ENCODE measurements around the gene CEP78.

Gene CEP78

DNA sequence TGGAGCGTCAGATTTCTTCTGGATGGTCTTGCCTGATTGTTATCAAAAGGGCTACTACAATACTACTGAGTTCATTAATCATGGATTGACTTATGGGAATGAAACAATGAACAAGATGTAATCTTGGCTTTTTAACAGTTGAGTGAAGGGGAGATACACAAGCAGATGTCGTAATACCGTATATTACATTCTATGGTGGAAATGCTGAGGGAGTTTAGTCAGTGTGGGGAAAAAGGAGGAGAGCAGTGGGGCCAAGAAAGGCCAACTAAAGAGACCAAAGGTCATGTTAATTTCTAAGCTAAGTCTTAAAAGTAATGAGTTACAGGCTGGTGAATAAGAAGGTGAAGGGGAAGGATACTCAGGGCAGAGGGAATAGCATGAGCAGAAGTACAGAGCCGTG, 32.0 kb downstream of the CEP78 start:
- TF ChIP-seq, protein P1, sequence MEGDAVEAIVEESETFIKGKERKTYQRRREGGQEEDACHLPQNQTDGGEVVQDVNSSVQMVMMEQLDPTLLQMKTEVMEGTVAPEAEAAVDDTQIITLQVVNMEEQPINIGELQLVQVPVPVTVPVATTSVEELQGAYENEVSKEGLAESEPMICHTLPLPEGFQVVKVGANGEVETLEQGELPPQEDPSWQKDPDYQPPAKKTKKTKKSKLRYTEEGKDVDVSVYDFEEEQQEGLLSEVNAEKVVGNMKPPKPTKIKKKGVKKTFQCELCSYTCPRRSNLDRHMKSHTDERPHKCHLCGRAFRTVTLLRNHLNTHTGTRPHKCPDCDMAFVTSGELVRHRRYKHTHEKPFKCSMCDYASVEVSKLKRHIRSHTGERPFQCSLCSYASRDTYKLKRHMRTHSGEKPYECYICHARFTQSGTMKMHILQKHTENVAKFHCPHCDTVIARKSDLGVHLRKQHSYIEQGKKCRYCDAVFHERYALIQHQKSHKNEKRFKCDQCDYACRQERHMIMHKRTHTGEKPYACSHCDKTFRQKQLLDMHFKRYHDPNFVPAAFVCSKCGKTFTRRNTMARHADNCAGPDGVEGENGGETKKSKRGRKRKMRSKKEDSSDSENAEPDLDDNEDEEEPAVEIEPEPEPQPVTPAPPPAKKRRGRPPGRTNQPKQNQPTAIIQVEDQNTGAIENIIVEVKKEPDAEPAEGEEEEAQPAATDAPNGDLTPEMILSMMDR (IDR thresholded peaks at IDR 0.05; ENCODE audit: insufficient read depth, low read length, poor library complexity, severe bottlenecking): no peak
- DNase-seq (ENCODE audit: extremely low read depth, insufficient read length): no peak
- Histone ChIP-seq H3K4me3 (replicated peaks; ENCODE audit: low read depth, low read length) (no peak overlapping the region), H3K27me3 (replicated peaks; ENCODE audit: control insufficient read depth, insufficient read depth, low read length) (no peaks in the 10 kb centered on the region), H3K36me3 (ENCODE audit: control insufficient read depth, insufficient read depth, low read length) (peaks cover 4% of the 10 kb centered on the region)

DNA sequence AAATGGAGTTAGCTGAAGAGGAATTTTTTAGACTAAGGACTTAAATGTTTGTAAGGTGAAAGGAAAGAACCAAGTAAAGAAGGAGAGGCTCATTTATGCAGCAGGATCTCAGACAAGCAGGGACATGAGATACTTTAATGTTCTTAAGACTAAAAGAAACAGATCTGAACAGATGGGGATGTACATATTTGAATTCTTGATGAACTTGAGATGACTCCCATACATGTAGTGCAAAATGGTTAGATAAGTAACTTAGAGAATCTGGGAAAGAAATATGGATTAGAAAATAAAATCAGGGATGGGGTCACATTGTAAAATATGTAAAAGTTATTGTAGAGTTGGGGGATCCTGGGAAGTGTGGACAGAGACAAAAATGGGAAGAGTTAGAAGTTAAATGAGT, 33.9 kb downstream of the CEP78 start:
- no peaks in the 10 kb centered on the region for H3K27me3 ChIP-seq (replicated peaks; ENCODE audit: control insufficient read depth, insufficient read depth, low read length)
- TF ChIP-seq, protein P1 (IDR thresholded peaks at IDR 0.05; ENCODE audit: insufficient read depth, low read length, poor library complexity, severe bottlenecking): no peak
- H3K36me3 ChIP-seq (ENCODE audit: control insufficient read depth, insufficient read depth, low read length): peaks cover 4% of the 10 kb centered on the region
- no peak for DNase-seq (ENCODE audit: extremely low read depth, insufficient read length)
- no peak overlapping the region for H3K4me3 ChIP-seq (replicated peaks; ENCODE audit: low read depth, low read length)

DNA sequence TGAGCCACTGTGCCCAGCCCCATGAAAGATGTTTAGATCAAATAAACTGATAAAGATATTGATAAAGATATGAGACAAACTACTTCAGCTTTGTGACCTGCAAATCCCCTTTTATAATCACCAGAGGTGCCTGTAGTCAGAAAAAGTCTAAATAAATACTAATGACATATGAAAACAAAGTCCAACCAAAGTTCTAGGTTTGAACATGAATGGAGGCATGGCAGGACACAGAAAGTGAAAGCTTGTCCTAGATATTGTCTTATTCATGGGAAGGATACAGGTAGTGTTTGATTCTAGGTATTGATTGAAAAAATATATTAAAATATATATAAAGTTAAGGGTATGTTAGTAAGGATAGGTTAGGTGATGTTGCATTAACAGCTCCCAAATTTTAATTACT, 36.4 kb downstream of the CEP78 start:
- TF ChIP-seq, protein P1 (IDR thresholded peaks at IDR 0.05; ENCODE audit: insufficient read depth, low read length, poor library complexity, severe bottlenecking): no peak
- Histone ChIP-seq H3K27me3 (replicated peaks; ENCODE audit: control insufficient read depth, insufficient read depth, low read length) (no peaks in the 10 kb centered on the region), H3K4me3 (replicated peaks; ENCODE audit: low read depth, low read length) (no peak overlapping the region), H3K36me3 (ENCODE audit: control insufficient read depth, insufficient read depth, low read length) (peaks cover 2% of the 10 kb centered on the region; the same call in 1 of the 2 replicates)
- DNase-seq (ENCODE audit: extremely low read depth, insufficient read length): no peak

DNA sequence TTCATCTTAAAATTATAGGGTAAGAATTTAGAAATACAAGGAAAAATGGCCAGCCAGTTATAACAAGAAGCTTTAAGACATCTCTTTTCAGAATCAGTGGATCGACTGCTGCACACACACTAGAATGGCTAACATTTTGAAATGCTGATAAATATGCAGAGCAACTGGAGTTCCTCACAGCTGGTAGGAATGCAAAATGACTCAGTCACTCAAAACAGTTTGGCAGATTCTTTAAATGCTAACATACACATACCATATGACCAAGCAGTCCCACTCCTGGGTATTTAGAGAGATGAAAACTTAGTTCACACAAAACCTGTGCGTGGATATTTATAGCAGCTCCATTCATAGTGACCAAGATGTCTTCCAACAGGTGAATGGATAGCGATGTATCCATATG, 37.9 kb downstream of the CEP78 start:
- Histone ChIP-seq H3K36me3 (ENCODE audit: control insufficient read depth, insufficient read depth, low read length) (peaks cover 2% of the 10 kb centered on the region; the same call in 1 of the 2 replicates), H3K4me3 (replicated peaks; ENCODE audit: low read depth, low read length) (no peak overlapping the region), H3K27me3 (replicated peaks; ENCODE audit: control insufficient read depth, insufficient read depth, low read length) (no peaks in the 10 kb centered on the region)
- no peak for DNase-seq (ENCODE audit: extremely low read depth, insufficient read length)
- TF ChIP-seq, protein P1 (IDR thresholded peaks at IDR 0.05; ENCODE audit: insufficient read depth, low read length, poor library complexity, severe bottlenecking): no peak

DNA sequence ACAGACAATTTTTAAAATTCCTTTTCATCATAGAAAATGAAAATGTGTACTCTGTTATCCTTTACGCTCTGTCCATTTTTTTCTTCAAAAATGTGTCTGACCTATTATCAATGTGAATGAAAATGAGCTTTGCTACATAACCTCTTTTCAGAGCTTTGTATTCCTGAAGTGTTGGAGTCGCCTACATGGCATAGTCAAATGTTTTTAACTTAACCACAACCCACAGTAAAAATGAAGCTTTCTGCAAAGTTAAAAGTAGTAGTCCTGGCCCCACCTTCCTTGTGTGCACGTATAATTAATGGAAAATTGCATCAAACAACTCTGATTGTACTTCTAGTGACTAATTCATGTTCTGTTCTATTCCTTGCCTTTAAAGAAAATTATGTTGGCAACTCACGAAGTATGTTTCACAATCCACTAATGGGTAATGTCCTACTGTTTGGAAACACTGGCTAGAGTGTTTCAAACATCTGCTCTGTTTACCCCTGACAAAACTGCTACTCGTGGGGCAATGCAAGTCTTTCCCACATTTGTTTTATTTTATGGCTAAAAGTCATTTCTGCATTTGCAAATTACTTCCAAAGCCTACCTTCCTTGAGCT, 42.4 kb downstream of the CEP78 start:
- H3K4me3 ChIP-seq (replicated peaks; ENCODE audit: low read depth, low read length): no peak overlapping the region
- no peak for DNase-seq (ENCODE audit: extremely low read depth, insufficient read length)
- TF ChIP-seq, protein P1 (IDR thresholded peaks at IDR 0.05; ENCODE audit: insufficient read depth, low read length, poor library complexity, severe bottlenecking): no peak
- H3K36me3 ChIP-seq (ENCODE audit: control insufficient read depth, insufficient read depth, low read length): no peaks in the 10 kb centered on the region
- no peaks in the 10 kb centered on the region for H3K27me3 ChIP-seq (replicated peaks; ENCODE audit: control insufficient read depth, insufficient read depth, low read length)

DNA sequence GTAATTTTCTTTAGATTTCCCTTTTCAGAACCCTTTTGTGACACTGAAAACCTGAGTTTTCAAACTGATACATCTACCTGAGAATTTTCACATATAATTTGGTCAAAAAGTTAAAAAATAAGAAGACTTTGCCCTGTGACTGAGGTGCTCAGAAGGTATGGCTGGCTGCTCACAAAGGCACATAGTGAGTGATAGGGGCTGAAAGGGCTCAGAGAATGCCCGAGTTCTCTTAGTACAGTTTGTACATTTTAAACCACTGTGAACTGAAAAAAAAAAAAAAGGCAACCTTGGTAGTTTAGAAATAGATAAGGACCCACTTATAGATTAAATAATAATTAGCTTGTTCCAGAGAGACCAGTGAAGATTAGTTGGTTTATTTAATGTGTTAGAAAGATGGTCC, 42.9 kb downstream of the CEP78 start:
- DNase-seq (ENCODE audit: extremely low read depth, insufficient read length): no peak
- H3K27me3 ChIP-seq (replicated peaks; ENCODE audit: control insufficient read depth, insufficient read depth, low read length): no peaks in the 10 kb centered on the region
- H3K36me3 ChIP-seq (ENCODE audit: control insufficient read depth, insufficient read depth, low read length): no peaks in the 10 kb centered on the region
- H3K4me3 ChIP-seq (replicated peaks; ENCODE audit: low read depth, low read length): no peak overlapping the region
- TF ChIP-seq, protein P1 (IDR thresholded peaks at IDR 0.05; ENCODE audit: insufficient read depth, low read length, poor library complexity, severe bottlenecking): no peak
